ENCODE results near the gene CACNA2D3. TPM values are rescaled to one million over a fixed set of nuclear protein-coding genes. Genes with fewer than 3 reads are reported as not detected.

The CACNA2D3 gene
- polyA plus RNA-seq, 1 donor, result 1.9 TPM

- DNase-seq (ENCODE audit: low read depth), result no peak
These were observed 794.8 kb downstream of the CACNA2D3 start for GRCh38 chr3:54917174-54917573.

- no peak for DNase-seq (ENCODE audit: low read depth)
These were observed 795.5 kb downstream of the CACNA2D3 start for GRCh38 chr3:54917862-54918261.

GRCh38 chr3:54918516-54918915 lies 796.2 kb downstream of the CACNA2D3 start:
- no peak for DNase-seq (ENCODE audit: low read depth)

GRCh38 chr3:54928046-54928770 lies 805.9 kb downstream of the CACNA2D3 start, which contains the start of gene LRTM1:
LRTM1 (minus strand) TSS chr3:54928059; CDS start chr3:54927911, 148 bp downstream.
- DNase-seq (ENCODE audit: low read depth), result no peak

- no peak for DNase-seq (ENCODE audit: low read depth)
These were observed 808.8 kb downstream of the CACNA2D3 start for GRCh38 chr3:54931182-54931581.

- DNase-seq (ENCODE audit: low read depth), result no peak
These were observed 810.3 kb downstream of the CACNA2D3 start for GRCh38 chr3:54932606-54933005.

- no peak for DNase-seq (ENCODE audit: low read depth)
These were observed 813.5 kb downstream of the CACNA2D3 start for GRCh38 chr3:54935869-54936268.

GRCh38 chr3:54936561-54936960 lies 814.2 kb downstream of the CACNA2D3 start:
- no peak for DNase-seq (ENCODE audit: low read depth)

GRCh38 chr3:54939557-54940300 lies 817.4 kb downstream of the CACNA2D3 start:
- no peak for DNase-seq (ENCODE audit: low read depth)

GRCh38 chr3:54940971-54941370 lies 818.6 kb downstream of the CACNA2D3 start:
- DNase-seq (ENCODE audit: low read depth), result no peak

- no peak for DNase-seq (ENCODE audit: low read depth)
These were observed 819.5 kb downstream of the CACNA2D3 start for GRCh38 chr3:54941690-54942362.

- DNase-seq (ENCODE audit: low read depth), result no peak
These were observed 827.2 kb downstream of the CACNA2D3 start for GRCh38 chr3:54949491-54950044.

GRCh38 chr3:54950391-54951003 lies 828.1 kb downstream of the CACNA2D3 start:
- DNase-seq (ENCODE audit: low read depth), result no peak

GRCh38 chr3:54951405-54951804 lies 829.1 kb downstream of the CACNA2D3 start:
- DNase-seq (ENCODE audit: low read depth), result no peak

- DNase-seq (ENCODE audit: low read depth), result no peak
These were observed 831.7 kb downstream of the CACNA2D3 start for GRCh38 chr3:54954022-54954421.

GRCh38 chr3:54954521-54954920 lies 832.2 kb downstream of the CACNA2D3 start:
- DNase-seq (ENCODE audit: low read depth), result no peak

GRCh38 chr3:54955496-54955895 lies 833.1 kb downstream of the CACNA2D3 start:
- no peak for DNase-seq (ENCODE audit: low read depth)

- DNase-seq (ENCODE audit: low read depth), result no peak
These were observed 833.6 kb downstream of the CACNA2D3 start for GRCh38 chr3:54955941-54956340.

GRCh38 chr3:54957711-54958110 lies 835.4 kb downstream of the CACNA2D3 start:
- no peak for DNase-seq (ENCODE audit: low read depth)

GRCh38 chr3:54960082-54960481 lies 837.7 kb downstream of the CACNA2D3 start:
- DNase-seq (ENCODE audit: low read depth), result no peak

- no peak for DNase-seq (ENCODE audit: low read depth)
These were observed 838.3 kb downstream of the CACNA2D3 start for GRCh38 chr3:54960701-54961100.

GRCh38 chr3:54962200-54962599 lies 839.8 kb downstream of the CACNA2D3 start:
- no peak for DNase-seq (ENCODE audit: low read depth)

Measured in forelimb muscle (tissue), 1 donor.